CD8-positive, alpha-beta memory T cell (primary cell): Measurements from ENCODE around the gene EID3. TPM values are rescaled to one million over a fixed set of nuclear protein-coding genes. Genes with fewer than 3 reads are reported as not detected.

Experiments
- CTCF ChIA-PET: fragments of 350-600 bp; sonication (Branson Sonifier 250); formaldehyde crosslinking; loops from one replicate; lab custom pipeline; 2021; ENCODE audit warnings: antibody characterized with exemption; lab: Charles Lee
- POLR2A ChIA-PET: fragments of 350-600 bp; sonication (Branson Sonifier 250); formaldehyde crosslinking; loops from one replicate; lab custom pipeline; 2021; ENCODE audit warnings: antibody characterized with exemption; lab: Charles Lee
- DNase-seq, 5 donors: peaks; one replicate each; pipeline versions ENCODE4 v3.0.0 to v3.0.0-alpha.2; 2020 to 2022; ENCODE audit warnings: mixed read lengths in 1 of 5
- H3K27ac ChIP-seq: one replicate; pipeline ENCODE4 v1.7.0; 2013; ENCODE audit warnings: low read depth, mild to moderate bottlenecking, low read length, moderate library complexity
- H3K27me3 ChIP-seq: 2 replicates; pipeline ENCODE4 v1.7.0; 2013; ENCODE audit warnings: low read length, mild to moderate bottlenecking; ENCODE audit not compliant: insufficient read depth, poor library complexity, severe bottlenecking
- H3K36me3 ChIP-seq: 2 replicates; pipeline ENCODE4 v1.7.0; 2013; ENCODE audit warnings: mild to moderate bottlenecking, low read length, moderate library complexity; ENCODE audit not compliant: insufficient read depth
- H3K4me1 ChIP-seq: 2 replicates; pipeline ENCODE4 v1.7.0; 2013; ENCODE audit warnings: mild to moderate bottlenecking, low read length, moderate library complexity; ENCODE audit not compliant: insufficient read depth
- H3K4me3 ChIP-seq: 2 replicates; pipeline ENCODE4 v1.7.0; 2013; ENCODE audit warnings: mild to moderate bottlenecking, low read length
- H3K9me3 ChIP-seq: 2 replicates; pipeline ENCODE4 v1.7.0; 2013; ENCODE audit warnings: mild to moderate bottlenecking, low read length
- H3K27ac Mint-ChIP-seq, 8 donors: one replicate each; pipeline ENCODE4 v1.8.0; 2020 to 2021; ENCODE audit warnings: mixed read lengths in 8 of 8, mild to moderate bottlenecking in 6 of 8, inconsistent platforms in 3 of 8, moderate library complexity in 3 of 8
- H3K27me3 Mint-ChIP-seq, 2 donors: one replicate each; pipeline ENCODE4 v1.8.0; 2020 to 2021; ENCODE audit warnings: mixed read lengths in 2 of 2, mild to moderate bottlenecking in 1 of 2, moderate library complexity in 1 of 2
- H3K36me3 Mint-ChIP-seq, 3 donors: one replicate each; pipeline ENCODE4 v1.8.0; 2020 to 2021; ENCODE audit warnings: mixed read lengths in 3 of 3, inconsistent platforms in 1 of 3, mild to moderate bottlenecking in 1 of 3
- H3K4me1 Mint-ChIP-seq, 3 donors: one replicate each; pipeline ENCODE4 v1.8.0; 2020 to 2021; ENCODE audit warnings: mixed read lengths in 3 of 3, inconsistent platforms in 1 of 3, mild to moderate bottlenecking in 1 of 3
- H3K4me3 Mint-ChIP-seq, 7 donors: one replicate each; pipeline ENCODE4 v1.8.0; 2020 to 2021; ENCODE audit warnings: mixed read lengths in 7 of 7, mild to moderate bottlenecking in 6 of 7, moderate library complexity in 4 of 7, inconsistent platforms in 2 of 7
- H3K9me3 Mint-ChIP-seq, 5 donors: one replicate each; pipeline ENCODE4 v1.8.0; 2020 to 2022; ENCODE audit warnings: mixed read lengths in 5 of 5, mild to moderate bottlenecking in 3 of 5, moderate library complexity in 2 of 5, inconsistent platforms in 1 of 5
- polyA plus RNA-seq: library from polyadenylated mRNA; unstranded; fragments of 300-500 nt; fragmentation: Illumina TruSeq; gene quantifications from one replicate; pipeline ENCODE4 v1.2.3, GENCODE V29; 2021
- total RNA-seq, 2 experiments: library from RNA; stranded (reverse); gene quantifications; one replicate each; pipeline ENCODE4 v1.2.3, GENCODE V29; 2021

EID3 gene
- total and polyA plus RNA-seq, 3 experiments from 2014 or later, result 7.7 to 13.5 (median 8.3) TPM

- no peak overlapping the region for H3K27ac Mint-ChIP-seq
- H3K4me3 Mint-ChIP-seq, result no peak overlapping the region
- Histone ChIP-seq H3K9me3 (no peaks in the 10 kb centered on the region), H3K27me3 (no peaks in the 10 kb centered on the region), H3K4me3 (no peak overlapping the region), H3K36me3 (peaks cover 31% of the 10 kb centered on the region), H3K4me1 (no peaks in the 10 kb centered on the region), H3K27ac (no peak overlapping the region)
- DNase-seq, result no peak
- POLR2A ChIA-PET, result no interaction called here
- no peaks in the 10 kb centered on the region for H3K4me1 Mint-ChIP-seq
- peaks cover 0 to 1% of the 10 kb centered on the region in 2 donors for H3K27me3 Mint-ChIP-seq
- H3K36me3 Mint-ChIP-seq, result peaks cover 0 to 68% (median 9%) of the 10 kb centered on the region in 3 donors
- CTCF ChIA-PET, result interaction anchor here (0.9 to 1.4 kb wide), 2 partner anchors 28 to 49 kb away, joined by 3 read pairs; no protein-coding TSS in a partner anchor
- H3K9me3 Mint-ChIP-seq, result no peaks in the 10 kb centered on the region
Observed at GRCh38 chr12:104337030-104337558, 33.6 kb downstream of the EID3 start.

- ChIA-PET POLR2A (no interaction called here), CTCF (interaction anchor here (0.9 to 1.8 kb wide), 2 partner anchors 12 to 138 kb away, joined by 3 to 4 read pairs; no protein-coding TSS in a partner anchor)
- Histone ChIP-seq H3K27me3 (no peaks in the 10 kb centered on the region), H3K4me3 (no peak overlapping the region), H3K9me3 (no peaks in the 10 kb centered on the region), H3K4me1 (no peaks in the 10 kb centered on the region), H3K36me3 (peaks cover 33% of the 10 kb centered on the region), H3K27ac (no peak overlapping the region)
- H3K27me3 Mint-ChIP-seq, result peaks cover 0 to 1% of the 10 kb centered on the region in 2 donors
- H3K9me3 Mint-ChIP-seq, result no peaks in the 10 kb centered on the region
- peaks cover 3 to 68% (median 10%) of the 10 kb centered on the region in 3 donors for H3K36me3 Mint-ChIP-seq
- H3K4me1 Mint-ChIP-seq, result peaks cover 0 to 3% (median 0%) of the 10 kb centered on the region in 3 donors
- no peak for DNase-seq
- no peak overlapping the region for H3K27ac Mint-ChIP-seq
- no peak overlapping the region for H3K4me3 Mint-ChIP-seq
Observed at GRCh38 chr12:104339663-104340062, 36.1 kb downstream of the EID3 start.

- no peaks in the 10 kb centered on the region for H3K9me3 Mint-ChIP-seq
- no peak overlapping the region for H3K4me3 ChIP-seq
- no peak for DNase-seq
- H3K9me3 ChIP-seq, result no peaks in the 10 kb centered on the region
- peaks cover 0 to 3% (median 0%) of the 10 kb centered on the region in 3 donors for H3K4me1 Mint-ChIP-seq
- no peak overlapping the region for H3K4me3 Mint-ChIP-seq
- CTCF ChIA-PET, result interaction anchor here (1.8 kb wide), 1 partner anchor 138 kb away, joined by 4 read pairs; no protein-coding TSS in a partner anchor
- peaks cover 30% of the 10 kb centered on the region for H3K36me3 ChIP-seq
- POLR2A ChIA-PET, result no interaction called here
- H3K36me3 Mint-ChIP-seq, result peaks cover 3 to 67% (median 6%) of the 10 kb centered on the region in 3 donors
- H3K27me3 ChIP-seq, result no peaks in the 10 kb centered on the region
- no peaks in the 10 kb centered on the region for H3K4me1 ChIP-seq
- H3K27ac ChIP-seq, result no peak overlapping the region
- H3K27ac Mint-ChIP-seq, result peak overlapping the region in 1 of 8 donors; percentile 19
- H3K27me3 Mint-ChIP-seq, result peaks cover 0 to 1% of the 10 kb centered on the region in 2 donors
Observed at GRCh38 chr12:104340177-104340576, 36.6 kb downstream of the EID3 start.

GRCh38 chr12:104340925-104341611 lies 37.5 kb downstream of the EID3 start:
- H3K36me3 Mint-ChIP-seq, result peaks cover 3 to 67% (median 6%) of the 10 kb centered on the region in 3 donors
- peak overlapping the region in 1 of 8 donors; percentile 7 for H3K27ac Mint-ChIP-seq
- H3K4me3 Mint-ChIP-seq, result no peak overlapping the region
- H3K36me3 ChIP-seq, result peaks cover 30% of the 10 kb centered on the region
- H3K27me3 ChIP-seq, result no peaks in the 10 kb centered on the region
- H3K27me3 Mint-ChIP-seq, result peaks cover 0 to 1% of the 10 kb centered on the region in 2 donors
- no peaks in the 10 kb centered on the region for H3K9me3 Mint-ChIP-seq
- POLR2A ChIA-PET, result no interaction called here
- H3K4me3 ChIP-seq, result no peak overlapping the region
- peaks cover 0 to 3% (median 0%) of the 10 kb centered on the region in 3 donors for H3K4me1 Mint-ChIP-seq
- CTCF ChIA-PET, result no interaction called here
- H3K4me1 ChIP-seq, result no peaks in the 10 kb centered on the region
- H3K27ac ChIP-seq, result no peak overlapping the region
- H3K9me3 ChIP-seq, result no peaks in the 10 kb centered on the region
- no peak for DNase-seq

GRCh38 chr12:104342147-104342546 lies 38.6 kb downstream of the EID3 start:
- Mint-ChIP-seq H3K27ac (peak overlapping the region in 1 of 8 donors; percentile 12), H3K36me3 (peaks cover 3 to 62% (median 6%) of the 10 kb centered on the region in 3 donors), H3K4me1 (peaks cover 0 to 3% (median 0%) of the 10 kb centered on the region in 3 donors), H3K9me3 (no peaks in the 10 kb centered on the region), H3K4me3 (no peak overlapping the region), H3K27me3 (peaks cover 0 to 1% of the 10 kb centered on the region in 2 donors)
- ChIA-PET CTCF (interaction anchor here (1.5 kb wide), 1 partner anchor 39 kb away, joined by 8 read pairs; no protein-coding TSS in a partner anchor), POLR2A (no interaction called here)
- Histone ChIP-seq H3K4me3 (no peak overlapping the region), H3K36me3 (peaks cover 24% of the 10 kb centered on the region), H3K27ac (no peak overlapping the region), H3K9me3 (no peaks in the 10 kb centered on the region), H3K4me1 (no peaks in the 10 kb centered on the region), H3K27me3 (no peaks in the 10 kb centered on the region)
- no peak for DNase-seq

GRCh38 chr12:104342635-104343249 lies 39.2 kb downstream of the EID3 start:
- Histone ChIP-seq H3K36me3 (peaks cover 28% of the 10 kb centered on the region), H3K4me1 (no peaks in the 10 kb centered on the region), H3K4me3 (no peak overlapping the region), H3K27me3 (no peaks in the 10 kb centered on the region), H3K9me3 (no peaks in the 10 kb centered on the region), H3K27ac (no peak overlapping the region)
- DNase-seq, result no peak
- H3K36me3 Mint-ChIP-seq, result peaks cover 3 to 65% (median 7%) of the 10 kb centered on the region in 3 donors
- peak overlapping the region in 4 of 8 donors; percentile 58 to 74 (median 68) for H3K27ac Mint-ChIP-seq
- peaks cover 0 to 1% of the 10 kb centered on the region in 2 donors for H3K27me3 Mint-ChIP-seq
- ChIA-PET POLR2A (no interaction called here), CTCF (interaction anchor here (1.5 kb wide), 1 partner anchor 39 kb away, joined by 8 read pairs; no protein-coding TSS in a partner anchor)
- peaks cover 0 to 3% (median 0%) of the 10 kb centered on the region in 3 donors for H3K4me1 Mint-ChIP-seq
- H3K9me3 Mint-ChIP-seq, result no peaks in the 10 kb centered on the region
- no peak overlapping the region for H3K4me3 Mint-ChIP-seq

- H3K36me3 ChIP-seq, result peaks cover 25% of the 10 kb centered on the region
- H3K4me1 ChIP-seq, result no peaks in the 10 kb centered on the region
- H3K36me3 Mint-ChIP-seq, result peaks cover 3 to 70% (median 8%) of the 10 kb centered on the region in 3 donors
- H3K27me3 Mint-ChIP-seq, result peaks cover 0 to 1% of the 10 kb centered on the region in 2 donors
- ChIA-PET CTCF (interaction anchor here (1.1 kb wide), 1 partner anchor 139 kb away, joined by 3 read pairs; no protein-coding TSS in a partner anchor), POLR2A (no interaction called here)
- no peaks in the 10 kb centered on the region for H3K9me3 Mint-ChIP-seq
- no peaks in the 10 kb centered on the region for H3K9me3 ChIP-seq
- peaks cover 0 to 3% (median 0%) of the 10 kb centered on the region in 3 donors for H3K4me1 Mint-ChIP-seq
- no peak overlapping the region for H3K4me3 Mint-ChIP-seq
- no peak overlapping the region for H3K4me3 ChIP-seq
- peak overlapping the region in 2 of 8 donors; percentile 58 to 63 for H3K27ac Mint-ChIP-seq
- no peak for DNase-seq
- H3K27ac ChIP-seq, result no peak overlapping the region
- no peaks in the 10 kb centered on the region for H3K27me3 ChIP-seq
Observed at GRCh38 chr12:104344682-104345081, 41.1 kb downstream of the EID3 start.
